T-helper 2 cell treated with Interferon-gamma antibody and Interleukin-4, amounts not matched to agents 100 ng/mL and 5 ng/mL, for 36 hours (primary cell): ENCODE results near the gene ZIC5. TPM values are rescaled to one million over a fixed set of nuclear protein-coding genes. Genes with fewer than 3 reads are reported as not detected.
"Not testable (repeated sequence)": the region's sequence is repeated elsewhere in the genome, so short reads cannot be mapped to it uniquely, and the experiment has no call there.

ENCODE experiments used
- intact Hi-C: fragments of 100-400 bp; cut with micrococcal nuclease; formaldehyde crosslinking; loops from one replicate; pipeline ENCODE4 v1.15.1; 2023
- total RNA-seq: library from RNA; stranded (reverse); gene quantifications from 2 replicates; pipeline ENCODE4 v1.2.3, GENCODE V29; 2022

The ZIC5 gene
- total RNA-seq, 1 donor from 2014 or later = not detected

DNA sequence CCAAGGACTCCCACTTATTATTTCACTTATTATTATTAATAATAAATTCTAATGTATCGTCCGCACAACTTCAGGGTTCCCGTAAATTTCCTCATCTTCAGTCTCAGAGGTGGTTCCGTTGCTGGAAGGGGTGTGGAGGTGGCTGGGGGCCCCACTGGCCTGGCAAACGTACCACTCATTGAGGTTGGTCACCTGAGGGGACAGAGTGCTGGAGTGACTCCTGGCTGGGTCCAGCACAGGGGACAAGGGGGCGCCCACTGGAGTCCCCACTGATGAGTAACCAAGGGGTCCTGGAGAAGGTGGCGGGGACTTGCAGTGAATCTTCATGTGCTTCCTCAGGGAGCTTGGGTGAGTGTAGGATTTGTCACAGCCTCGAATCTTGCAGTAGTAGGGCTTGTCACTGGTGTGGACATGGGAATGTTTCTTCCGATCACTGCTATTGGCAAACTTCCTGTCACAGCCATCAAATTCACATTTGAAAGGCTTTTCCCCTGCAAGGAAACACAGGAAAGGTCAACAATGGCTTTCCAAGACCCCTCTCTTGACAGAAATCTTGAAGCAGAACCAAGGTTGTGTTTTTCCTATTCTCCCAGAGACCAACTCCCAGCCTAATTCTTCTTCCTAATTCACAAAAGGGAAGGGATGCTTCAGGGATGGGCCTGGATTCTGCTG is 6.1 kb downstream of the ZIC5 start:
- intact Hi-C loops = loop anchor here (10.0 kb wide), 1 partner anchor 71 kb away; no protein-coding TSS in a partner anchor

DNA sequence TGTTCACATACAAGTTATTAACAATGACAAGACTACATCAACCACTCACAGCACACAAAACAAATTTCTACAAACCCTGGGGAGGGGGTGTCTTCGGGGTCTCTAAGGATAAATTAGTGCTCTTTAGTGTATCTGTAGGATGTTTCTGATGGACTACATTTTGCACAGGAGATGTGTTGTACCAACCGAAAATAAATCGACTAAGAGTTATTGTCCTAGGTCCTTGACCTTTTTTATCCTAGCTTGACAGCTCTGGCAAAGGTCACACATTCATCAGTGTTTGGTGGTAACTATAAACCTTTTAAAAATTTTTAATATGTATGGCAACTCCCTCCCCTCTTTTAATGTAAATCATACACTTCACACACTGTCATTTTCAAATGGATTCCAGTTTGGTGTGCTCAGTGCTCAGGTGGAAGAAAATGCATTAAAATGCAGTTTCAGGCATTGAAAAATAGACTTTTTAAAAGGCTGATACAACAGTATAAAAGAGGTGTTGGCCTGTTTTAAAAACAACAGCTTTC is 7.7 kb downstream of the ZIC5 start:
- intact Hi-C loops = loop anchor here (5.0 to 10.0 kb wide), 2 partner anchors 69 to 307 kb away; no protein-coding TSS in a partner anchor

DNA sequence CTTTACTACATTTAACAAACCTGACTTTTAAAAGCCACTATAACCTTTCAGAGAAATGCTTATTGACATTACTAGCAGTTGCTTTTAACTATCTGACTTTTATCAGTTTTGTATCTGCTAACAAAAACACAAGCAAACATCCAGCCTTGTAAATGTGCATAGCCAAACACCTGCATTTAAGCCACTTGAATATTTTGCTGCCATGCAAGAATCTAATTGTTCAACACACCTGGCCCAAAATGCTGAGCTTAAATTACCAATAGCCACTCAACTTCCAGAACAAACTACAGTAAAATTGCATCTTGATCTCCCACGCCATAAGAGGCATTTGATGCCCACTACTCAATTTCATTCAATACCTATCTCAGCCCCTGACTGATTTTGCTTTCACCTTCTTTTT is 9.3 kb downstream of the ZIC5 start:
- intact Hi-C loops = loop anchor here (5.0 to 10.0 kb wide), 2 partner anchors 67 to 305 kb away; no protein-coding TSS in a partner anchor

DNA sequence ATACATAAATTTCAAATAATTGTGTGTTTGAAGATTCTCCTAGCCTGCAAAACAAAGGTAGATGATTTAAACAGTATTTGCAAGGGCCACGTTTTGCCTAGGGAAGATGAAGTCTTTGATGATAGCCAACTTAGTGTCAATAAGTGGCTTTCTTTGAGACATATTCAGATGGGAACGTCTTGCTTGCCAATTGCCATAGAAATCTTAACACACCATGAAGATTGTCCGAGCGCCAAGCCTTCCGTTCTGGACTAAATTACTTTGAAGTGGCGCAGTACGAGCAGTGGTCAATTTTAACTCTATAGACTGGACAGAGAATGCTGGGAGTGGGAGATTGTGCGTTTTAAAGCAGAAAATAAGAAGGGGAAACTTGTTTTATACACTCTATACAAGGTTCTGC is 9.9 kb downstream of the ZIC5 start:
- intact Hi-C loops = loop anchor here (5.0 to 10.0 kb wide), 2 partner anchors 67 to 304 kb away; no protein-coding TSS in a partner anchor

DNA sequence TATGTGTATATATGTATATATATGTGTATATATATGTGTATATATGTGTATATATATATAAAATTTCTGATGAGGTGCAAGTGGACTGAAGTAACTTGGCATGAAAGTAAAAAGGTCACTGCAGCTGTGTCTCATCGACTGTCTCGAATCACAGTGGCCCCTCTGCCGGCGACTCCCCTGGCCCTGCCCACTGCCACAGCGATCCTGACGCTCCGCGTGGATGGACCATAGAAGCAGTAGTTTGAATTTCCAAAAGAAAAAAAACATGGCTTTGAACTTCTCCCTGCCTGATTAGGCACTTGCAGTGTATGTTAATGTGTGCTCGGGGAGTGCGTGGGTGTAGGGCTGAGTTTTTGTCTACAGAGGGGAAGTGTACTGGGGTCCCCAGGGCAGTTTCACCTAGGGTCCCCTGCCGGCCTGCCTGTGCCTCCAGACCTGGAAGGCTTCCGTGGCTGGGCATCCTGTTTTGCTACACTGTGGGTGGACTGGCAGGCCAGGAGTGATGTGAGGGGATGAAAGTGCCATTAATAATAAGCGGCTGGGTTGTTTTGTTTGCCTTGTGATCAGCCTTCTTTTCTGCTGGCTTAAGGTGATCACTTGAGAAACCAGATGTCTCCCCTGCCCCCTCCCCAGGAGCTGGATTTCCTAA is 10.8 kb downstream of the ZIC5 start:
- intact Hi-C loops = loop anchor here (1.0 to 10.0 kb wide), 3 partner anchors 8 to 303 kb away; no protein-coding TSS in a partner anchor

DNA sequence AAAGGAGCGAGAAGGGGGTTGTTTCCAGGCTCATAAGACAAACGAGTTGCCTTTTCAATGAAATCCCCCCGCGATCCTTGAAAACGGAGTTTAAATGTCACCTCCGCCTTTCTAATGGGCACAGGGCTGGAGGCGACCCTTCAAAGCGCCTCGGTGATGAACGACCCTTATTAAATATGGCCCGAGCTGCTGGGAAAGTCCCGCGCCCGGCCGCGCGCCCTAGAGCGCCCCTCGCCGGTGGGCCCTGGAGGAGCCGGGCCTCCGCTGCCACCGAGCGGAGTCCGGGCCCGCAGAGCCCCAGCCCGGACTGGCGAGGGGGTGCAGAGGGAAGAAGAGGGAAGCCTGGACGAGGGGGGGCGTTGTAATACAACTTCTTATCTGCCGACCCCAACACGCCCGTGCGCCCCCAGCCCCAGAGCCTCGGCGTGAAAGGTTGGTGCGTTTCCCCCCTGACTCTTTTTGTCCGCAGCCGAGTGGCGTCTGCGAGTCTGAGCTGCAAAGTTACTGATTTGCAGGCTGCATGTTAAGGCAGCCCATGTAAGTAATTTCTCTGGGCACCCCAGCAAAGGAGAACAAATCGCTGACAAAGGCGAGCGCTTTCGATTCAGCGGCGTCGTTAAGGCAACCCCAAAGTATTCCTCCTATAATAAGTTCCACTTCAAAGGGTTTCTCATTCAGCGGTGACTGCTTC is 11.9 kb downstream of the ZIC5 start:
- intact Hi-C loops = loop anchor here (1.0 to 10.0 kb wide), 4 partner anchors 9 to 302 kb away; no protein-coding TSS in a partner anchor

DNA sequence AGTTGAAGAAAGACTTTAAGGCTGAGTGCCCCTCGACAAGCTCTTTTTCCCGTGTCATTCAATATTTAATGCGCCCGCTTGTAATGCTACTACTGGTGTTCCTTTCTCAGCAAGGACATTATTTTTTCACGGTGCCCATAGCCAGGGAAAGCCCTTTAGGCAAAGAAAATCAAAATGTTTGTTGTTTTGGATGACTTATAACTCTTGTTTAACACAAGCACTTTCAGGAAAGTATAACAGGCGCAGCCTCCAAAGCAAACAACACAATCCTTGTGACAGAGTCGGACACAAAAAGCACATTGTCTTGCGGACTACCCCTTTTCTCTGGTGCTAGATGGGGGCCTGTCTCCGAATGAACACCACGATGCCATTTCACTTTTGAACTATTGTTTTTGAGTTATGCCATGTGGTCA is 12.4 kb downstream of the ZIC5 start:
- intact Hi-C loops = loop anchor here (5.0 kb wide), 1 partner anchor 38 kb away; no protein-coding TSS in a partner anchor

DNA sequence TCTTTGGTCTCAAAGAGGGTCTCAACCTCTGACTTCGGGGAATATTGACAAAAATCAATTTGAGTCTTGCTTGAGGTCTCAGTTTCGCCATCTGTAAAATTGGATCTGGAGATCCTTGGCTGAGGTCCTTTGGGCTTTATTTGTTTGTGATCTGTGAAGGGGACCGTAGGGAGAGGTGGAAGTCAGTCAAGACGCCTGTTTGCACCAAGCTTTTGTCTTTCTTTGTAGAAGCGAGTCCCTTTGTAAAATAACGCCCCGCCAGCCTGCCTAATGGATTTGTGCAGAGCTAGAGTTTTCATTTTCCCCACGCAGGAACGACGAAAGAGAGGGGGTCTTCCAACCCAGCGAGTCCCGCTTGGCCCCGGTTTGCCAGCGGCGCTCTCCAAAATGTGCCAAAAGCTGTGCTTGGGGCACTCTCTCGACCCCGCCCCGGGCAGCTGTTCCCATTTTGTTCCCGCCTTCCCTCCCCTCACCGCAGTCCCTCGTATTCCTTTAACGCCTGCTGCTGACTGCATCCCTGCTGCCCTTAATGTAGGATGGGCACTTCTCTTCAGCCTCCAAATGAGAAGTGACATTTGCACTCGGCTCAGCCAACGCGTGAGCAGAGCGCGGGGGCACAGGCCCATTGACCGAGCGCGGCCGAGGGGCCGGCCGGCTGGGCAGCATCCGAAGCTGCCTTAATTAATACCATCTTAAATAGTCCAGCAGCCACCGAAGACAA is 13.0 kb downstream of the ZIC5 start:
- intact Hi-C loops = loop anchor here (5.0 kb wide), 1 partner anchor 39 kb away; no protein-coding TSS in a partner anchor

DNA sequence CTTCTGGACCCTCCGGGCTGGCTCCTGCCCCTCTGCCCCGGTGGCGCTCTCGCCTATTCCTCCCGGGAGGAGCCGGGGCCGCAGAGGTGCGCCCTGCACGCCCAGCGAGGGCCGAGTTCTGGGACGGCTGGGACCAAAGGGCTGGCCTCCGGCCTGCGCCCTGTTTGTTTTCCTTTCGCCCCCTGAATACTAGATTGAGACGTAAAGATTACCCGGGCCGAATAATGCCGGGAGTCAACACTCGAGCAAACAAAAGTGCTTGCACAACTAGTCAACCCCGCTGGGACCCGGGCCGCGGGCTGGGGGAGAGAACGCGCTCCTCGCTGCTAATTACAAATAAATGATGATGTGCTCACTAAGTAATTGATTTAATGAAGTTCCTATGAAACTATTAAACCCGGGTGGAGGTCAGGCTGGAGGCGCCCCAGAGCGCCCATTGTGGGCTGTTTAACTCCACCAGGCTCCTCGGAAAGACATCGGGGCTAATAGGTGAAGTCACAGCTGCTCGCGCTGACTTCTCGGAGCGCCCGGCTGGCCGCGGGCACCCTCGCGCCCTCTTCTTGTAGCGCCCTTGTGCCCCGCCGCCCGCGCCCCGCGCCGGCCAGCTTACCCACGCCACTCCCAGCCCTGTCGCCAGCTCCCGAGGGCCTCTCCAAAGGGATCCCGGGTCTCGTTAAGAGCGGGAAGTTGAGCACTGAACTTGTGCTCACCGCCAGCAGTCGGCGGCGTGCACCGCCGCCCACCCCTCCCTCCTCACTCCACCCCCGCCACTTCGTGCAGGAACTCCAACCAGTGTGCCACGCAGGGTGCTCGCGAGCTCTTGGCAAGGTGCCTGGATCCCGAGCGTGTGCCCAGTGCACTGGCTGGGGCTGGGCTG is 14.9 kb downstream of the ZIC5 start:
- intact Hi-C loops = loop anchor here (2.0 to 5.0 kb wide), 2 partner anchors 18 to 41 kb away; no protein-coding TSS in a partner anchor

DNA sequence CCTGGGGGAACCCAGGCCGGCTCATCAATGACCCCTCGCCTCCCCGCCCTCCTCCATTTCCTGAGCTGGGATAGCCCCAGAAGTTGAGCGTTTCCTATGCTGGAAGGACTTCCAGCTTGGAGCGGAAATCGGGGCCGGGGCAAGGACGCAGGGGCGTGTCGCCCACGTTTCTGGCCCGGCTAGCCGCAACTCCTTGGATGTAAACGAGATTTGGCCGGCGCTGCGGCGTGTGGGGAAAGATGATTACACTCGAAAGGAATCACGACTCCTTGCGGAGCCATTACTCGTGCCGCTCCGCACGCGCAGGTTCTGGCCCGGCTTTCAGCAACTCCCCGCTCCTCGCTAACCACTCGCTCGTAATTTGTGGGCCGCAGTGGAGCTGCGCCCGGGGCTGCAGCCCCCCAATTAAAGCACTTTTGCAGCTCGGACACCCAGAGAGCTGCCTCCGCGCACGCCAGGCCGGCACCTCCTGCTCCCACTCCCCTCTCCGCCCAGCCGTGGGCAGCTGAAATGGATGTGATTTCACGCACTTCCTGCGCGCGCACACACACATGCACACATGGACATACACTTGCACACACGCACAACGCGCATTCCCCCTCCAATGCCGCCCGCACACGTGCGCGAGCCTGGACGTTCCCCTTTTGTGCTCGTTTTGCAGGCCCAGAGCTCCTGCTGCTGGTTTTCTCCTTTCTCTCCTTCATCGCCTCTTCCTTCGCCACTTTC is 15.7 kb downstream of the ZIC5 start:
- intact Hi-C loops = loop anchor here (2.0 to 5.0 kb wide), 2 partner anchors 19 to 41 kb away; no protein-coding TSS in a partner anchor

DNA sequence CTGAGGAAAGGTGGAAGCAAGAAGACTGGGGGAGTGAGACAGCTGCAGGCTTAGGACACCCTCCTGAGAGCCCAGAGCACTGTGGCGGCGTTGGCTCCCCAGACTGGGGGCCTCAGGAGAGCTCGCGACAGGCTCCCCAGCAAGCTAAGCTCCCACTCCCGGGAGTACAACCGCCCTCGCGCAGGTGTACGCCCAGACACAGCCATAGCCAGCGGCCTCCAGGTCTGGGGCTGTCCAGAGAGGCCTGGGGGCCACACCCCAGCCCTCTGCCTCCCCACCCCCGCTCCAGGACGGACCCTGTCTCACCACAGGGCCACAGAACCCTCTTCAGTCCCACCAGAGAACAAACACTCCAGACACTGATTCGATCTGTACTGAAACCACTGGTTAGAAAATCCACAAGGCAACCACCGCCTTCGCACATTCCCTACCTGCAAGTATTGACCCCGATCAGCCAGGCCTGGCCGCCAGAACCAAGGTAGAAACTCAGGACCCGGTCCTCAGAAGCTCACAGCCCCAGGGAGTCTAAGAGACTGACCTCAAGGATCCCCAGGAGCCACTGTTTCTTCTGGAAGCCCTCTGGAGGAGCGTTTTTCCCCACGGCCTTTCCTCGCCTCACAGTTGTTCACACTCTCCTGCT is 16.3 kb downstream of the ZIC5 start:
- intact Hi-C loops = loop anchor here (5.0 kb wide), 1 partner anchor 42 kb away; no protein-coding TSS in a partner anchor

DNA sequence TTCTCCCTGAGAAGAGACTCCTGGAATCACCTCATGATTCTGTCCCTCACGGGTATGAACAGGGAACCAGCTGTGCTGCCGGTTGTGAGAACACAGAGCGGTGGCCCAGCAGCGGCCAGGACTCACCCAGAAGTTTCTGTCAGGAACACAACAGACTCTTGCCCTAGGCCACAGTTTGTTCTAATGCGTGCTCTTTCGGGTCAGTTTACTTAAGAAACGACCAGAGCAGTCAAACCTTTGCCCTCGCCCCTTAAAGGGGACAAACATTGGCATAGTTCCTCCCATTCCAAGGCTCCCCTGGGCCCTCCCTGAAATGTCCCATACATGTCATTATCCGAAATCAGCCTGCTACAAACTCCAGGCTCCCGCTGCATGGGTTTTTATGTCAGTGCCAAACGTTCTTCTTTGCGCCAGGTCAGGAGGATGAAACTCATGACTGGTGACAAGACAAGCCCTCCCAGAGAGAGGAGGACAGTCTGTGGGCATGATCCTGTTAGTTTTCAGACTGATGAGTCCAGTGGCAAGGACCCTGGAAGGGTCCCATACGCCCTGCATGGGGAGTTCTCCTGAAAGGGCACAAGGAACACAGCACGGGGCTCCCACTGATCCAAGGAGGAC is 18.3 kb downstream of the ZIC5 start:
- intact Hi-C loops = no loop called here

DNA sequence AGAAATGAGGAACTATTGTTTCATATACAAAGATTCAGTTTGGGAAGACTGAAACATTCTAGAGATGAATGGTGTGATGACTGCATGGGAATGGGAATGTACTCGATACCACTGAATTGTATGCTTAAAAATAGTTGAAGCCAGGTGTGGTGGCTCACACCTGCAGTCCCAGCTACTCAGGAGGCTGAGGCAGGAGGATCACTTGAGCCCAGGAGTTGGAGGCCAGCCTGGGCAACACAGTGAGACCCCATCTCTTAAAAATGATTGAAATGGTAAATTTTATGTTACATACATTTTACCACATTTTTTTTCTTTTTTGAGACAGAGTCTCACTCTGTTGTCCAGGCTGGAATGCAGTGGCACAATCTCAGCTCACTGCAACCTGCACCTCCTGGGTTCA is 19.9 kb downstream of the ZIC5 start:
- intact Hi-C loops = not testable (repeated sequence)

DNA sequence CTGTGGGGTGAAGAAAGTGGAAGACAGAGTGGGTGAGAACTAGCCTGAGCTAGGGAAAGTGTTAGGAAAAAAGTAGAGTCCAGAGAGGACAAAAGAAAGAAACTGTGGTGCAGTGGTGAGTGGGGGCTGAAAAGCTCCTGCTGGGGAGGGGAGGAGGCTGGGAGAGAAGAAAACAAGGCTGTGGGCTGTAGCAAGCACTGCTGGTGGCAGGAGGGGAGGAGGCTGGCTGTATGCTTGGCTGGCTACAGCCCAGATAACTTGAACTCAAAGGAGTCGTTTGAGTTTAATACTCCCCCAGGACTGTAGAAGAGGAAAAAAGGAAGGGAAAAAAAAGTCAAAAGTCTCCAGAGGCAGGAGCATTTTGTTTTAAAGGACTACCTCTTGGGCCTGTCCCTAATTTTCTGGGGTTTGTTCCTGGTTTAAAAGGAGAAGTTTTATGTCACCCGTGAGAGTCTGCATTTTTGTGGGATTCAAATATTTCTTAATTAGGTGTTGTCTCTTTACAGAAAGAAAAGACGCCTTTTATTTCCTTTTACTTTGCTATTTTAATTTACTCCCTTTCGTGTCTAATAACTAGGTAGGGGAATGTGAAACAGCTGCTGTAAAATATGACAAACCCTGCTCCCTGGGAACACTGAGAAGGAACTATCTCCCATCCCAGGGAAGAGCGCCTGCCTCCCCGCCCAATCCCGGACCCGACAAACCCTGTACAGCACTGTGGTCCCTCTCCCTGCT is 21.7 kb downstream of the ZIC5 start:
- intact Hi-C loops = no loop called here

DNA sequence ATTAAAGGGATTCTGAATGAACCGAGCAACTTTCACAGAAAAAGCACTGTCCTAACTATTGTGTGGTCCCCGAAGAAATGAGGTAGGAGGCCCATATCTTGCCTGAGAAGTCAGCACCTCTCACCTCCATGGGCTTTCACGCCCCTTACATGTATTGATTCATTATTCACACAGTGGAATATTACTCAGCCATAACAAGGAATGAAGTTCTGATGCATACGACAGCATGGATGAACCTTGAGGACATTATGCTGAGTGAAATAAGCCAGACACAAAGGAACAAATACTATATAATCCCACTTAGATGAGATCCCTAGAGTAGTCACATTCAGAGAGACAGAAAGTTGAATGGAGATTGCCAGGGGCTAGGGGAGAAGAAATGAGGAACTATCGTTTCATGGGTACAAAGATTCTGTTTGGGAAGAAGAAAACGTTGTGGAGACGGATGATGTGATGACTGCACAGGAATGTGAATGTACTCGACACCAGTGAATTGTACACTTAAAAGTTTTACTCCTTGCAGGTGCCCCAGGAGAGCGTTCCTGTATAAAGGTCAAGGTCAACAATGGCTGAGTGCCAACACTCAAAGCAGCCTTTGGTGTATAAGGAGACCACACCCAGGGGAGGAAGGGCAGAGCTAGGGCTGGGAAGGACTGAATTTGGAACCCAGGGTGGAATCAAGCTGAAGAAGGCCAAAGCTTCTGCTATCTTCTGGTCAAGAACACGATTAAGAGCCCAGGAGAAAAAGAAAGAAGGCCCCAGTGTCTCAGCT is 22.5 kb downstream of the ZIC5 start:
- intact Hi-C loops = no loop called here

DNA sequence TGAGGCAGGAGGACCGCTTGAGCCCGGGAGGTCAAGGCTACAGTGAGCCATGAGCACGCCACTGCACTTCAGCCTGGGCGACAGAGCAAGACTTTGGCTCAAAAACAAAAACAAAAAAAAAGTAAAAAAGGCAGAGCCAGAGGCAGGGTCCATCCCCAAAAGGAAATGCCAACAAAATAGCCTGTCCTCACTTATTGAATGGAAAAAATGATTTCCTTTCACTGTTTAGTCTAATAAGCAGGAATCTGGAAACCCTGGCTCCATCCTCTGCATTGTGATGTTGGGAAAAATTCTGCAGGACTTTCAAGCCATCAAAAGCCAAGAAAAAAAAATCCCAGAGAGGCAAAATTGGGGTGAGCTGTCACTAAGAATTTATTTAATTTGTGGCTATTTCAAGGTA is 23.2 kb downstream of the ZIC5 start:
- intact Hi-C loops = no loop called here

DNA sequence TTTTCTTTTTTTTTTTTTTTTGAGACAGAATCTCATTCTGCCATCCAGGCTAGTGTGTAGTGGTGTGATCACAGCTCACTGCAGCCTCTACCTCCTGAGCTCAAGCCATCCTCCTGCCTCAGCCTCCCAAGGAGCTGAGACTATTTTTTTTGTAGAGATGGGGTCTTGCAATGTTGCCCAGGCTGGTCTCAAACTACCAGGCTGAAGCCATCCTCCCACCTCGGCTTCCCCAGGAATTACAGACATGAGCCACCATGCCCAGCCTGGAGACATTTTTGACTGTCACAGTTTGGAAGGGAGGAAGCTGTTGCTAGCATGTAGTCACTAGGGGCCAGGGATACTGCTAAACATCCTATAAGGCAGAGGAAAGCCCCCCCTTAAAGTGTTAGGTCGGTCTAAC is 23.9 kb downstream of the ZIC5 start:
- intact Hi-C loops = no loop called here
